ENCODE data around the gene BYSL. TPM values are rescaled to one million over a fixed set of nuclear protein-coding genes. Genes with fewer than 3 reads are reported as not detected.
A peak's percentile ranks its signal among the peaks of the same experiment; 100 is the strongest.

The BYSL gene
- total RNA-seq, 2 experiments from 2014 or later, result 56.4 to 59.5 TPM

GRCh38 chr6:41964201-41964887, 43.0 kb downstream of the BYSL start:
- H3K9me3 Mint-ChIP-seq, result no peaks in the 10 kb centered on the region
- ChIA-PET POLR2A (interaction anchor here (0.7 to 3.3 kb wide), 10 partner anchors 9 to 80 kb away, joined by 3 to 16 read pairs (median 6); no protein-coding TSS in a partner anchor), CTCF (interaction anchor here (0.8 to 5.0 kb wide), 7 partner anchors 9 to 85 kb away, joined by 3 to 53 read pairs (median 4); partner anchors contain the start of gene CCND3)
- DNase-seq (peak; percentile 56), ATAC-seq (peak; percentile 50)
- no peak overlapping the region for H3K4me3 Mint-ChIP-seq
- H3K27ac Mint-ChIP-seq, result peak overlapping the region; percentile 66
- peaks cover 21% of the 10 kb centered on the region for H3K36me3 Mint-ChIP-seq (ENCODE audit: low read depth)
- intact Hi-C loops (cut with micrococcal nuclease), result no loop called here
- TF ChIP-seq, protein P1, sequence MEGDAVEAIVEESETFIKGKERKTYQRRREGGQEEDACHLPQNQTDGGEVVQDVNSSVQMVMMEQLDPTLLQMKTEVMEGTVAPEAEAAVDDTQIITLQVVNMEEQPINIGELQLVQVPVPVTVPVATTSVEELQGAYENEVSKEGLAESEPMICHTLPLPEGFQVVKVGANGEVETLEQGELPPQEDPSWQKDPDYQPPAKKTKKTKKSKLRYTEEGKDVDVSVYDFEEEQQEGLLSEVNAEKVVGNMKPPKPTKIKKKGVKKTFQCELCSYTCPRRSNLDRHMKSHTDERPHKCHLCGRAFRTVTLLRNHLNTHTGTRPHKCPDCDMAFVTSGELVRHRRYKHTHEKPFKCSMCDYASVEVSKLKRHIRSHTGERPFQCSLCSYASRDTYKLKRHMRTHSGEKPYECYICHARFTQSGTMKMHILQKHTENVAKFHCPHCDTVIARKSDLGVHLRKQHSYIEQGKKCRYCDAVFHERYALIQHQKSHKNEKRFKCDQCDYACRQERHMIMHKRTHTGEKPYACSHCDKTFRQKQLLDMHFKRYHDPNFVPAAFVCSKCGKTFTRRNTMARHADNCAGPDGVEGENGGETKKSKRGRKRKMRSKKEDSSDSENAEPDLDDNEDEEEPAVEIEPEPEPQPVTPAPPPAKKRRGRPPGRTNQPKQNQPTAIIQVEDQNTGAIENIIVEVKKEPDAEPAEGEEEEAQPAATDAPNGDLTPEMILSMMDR (IDR thresholded peaks at IDR 0.05), result no peak
- peaks cover 85% of the 10 kb centered on the region for H3K4me1 Mint-ChIP-seq (ENCODE audit: low read depth)
- H3K27me3 Mint-ChIP-seq, result no peaks in the 10 kb centered on the region

GRCh38 chr6:41965429-41966213, 44.3 kb downstream of the BYSL start:
- DNase-seq, result no peak
- POLR2A ChIA-PET, result interaction anchor here (0.8 to 3.3 kb wide), 7 partner anchors 9 to 82 kb away, joined by 3 to 16 read pairs (median 4); no protein-coding TSS in a partner anchor
- intact Hi-C loops (cut with micrococcal nuclease), result no loop called here
- peak overlapping the region; percentile 60 for H3K27ac Mint-ChIP-seq
- no peak overlapping the region for H3K4me3 Mint-ChIP-seq
- CTCF ChIA-PET, result interaction anchor here (1.0 to 5.0 kb wide), 4 partner anchors 11 to 77 kb away, joined by 3 to 53 read pairs (median 3); no protein-coding TSS in a partner anchor
- peaks cover 85% of the 10 kb centered on the region for H3K4me1 Mint-ChIP-seq (ENCODE audit: low read depth)
- no peak for ATAC-seq
- TF ChIP-seq, protein P1 (IDR thresholded peaks at IDR 0.05), result no peak
- no peaks in the 10 kb centered on the region for H3K27me3 Mint-ChIP-seq
- H3K9me3 Mint-ChIP-seq, result no peaks in the 10 kb centered on the region
- peaks cover 16% of the 10 kb centered on the region for H3K36me3 Mint-ChIP-seq (ENCODE audit: low read depth)

- no peak overlapping the region for H3K4me3 Mint-ChIP-seq
- no peak for ATAC-seq
- intact Hi-C loops (cut with micrococcal nuclease), result no loop called here
- TF ChIP-seq, protein P1 (IDR thresholded peaks at IDR 0.05), result no peak
- peak overlapping the region; percentile 60 for H3K27ac Mint-ChIP-seq
- H3K27me3 Mint-ChIP-seq, result no peaks in the 10 kb centered on the region
- DNase-seq, result no peak
- H3K36me3 Mint-ChIP-seq (ENCODE audit: low read depth), result peaks cover 18% of the 10 kb centered on the region
- peaks cover 87% of the 10 kb centered on the region for H3K4me1 Mint-ChIP-seq (ENCODE audit: low read depth)
- ChIA-PET POLR2A (interaction anchor here (0.8 to 2.4 kb wide), 7 partner anchors 8 to 81 kb away, joined by 3 to 6 read pairs (median 4); no protein-coding TSS in a partner anchor), CTCF (interaction anchor here (1.0 to 5.0 kb wide), 5 partner anchors 10 to 76 kb away, joined by 3 to 53 read pairs (median 3); no protein-coding TSS in a partner anchor)
- H3K9me3 Mint-ChIP-seq, result no peaks in the 10 kb centered on the region
Measured at GRCh38 chr6:41966214-41966920, 45.1 kb downstream of the BYSL start.

- Mint-ChIP-seq H3K4me1 (ENCODE audit: low read depth) (peaks cover 82% of the 10 kb centered on the region), H3K4me3 (no peak overlapping the region)
Measured at GRCh38 chr6:41966961-41967311, 45.6 kb downstream of the BYSL start.

More at GRCh38 chr6:41966961-41967311, 45.6 kb downstream of the BYSL start:
- POLR2A ChIA-PET, result interaction anchor here (1.4 to 2.8 kb wide), 5 partner anchors 8 to 73 kb away, joined by 4 to 10 read pairs (median 6); partner anchors contain the start of gene CCND3
- CTCF ChIA-PET, result interaction anchor here (1.3 to 1.8 kb wide), 3 partner anchors 55 to 77 kb away, joined by 3 to 8 read pairs (median 5); no protein-coding TSS in a partner anchor
- TF ChIP-seq, protein P1 (IDR thresholded peaks at IDR 0.05), result no peak
- no peak for DNase-seq
- intact Hi-C loops (cut with micrococcal nuclease), result no loop called here
- Mint-ChIP-seq H3K9me3 (no peaks in the 10 kb centered on the region), H3K36me3 (ENCODE audit: low read depth) (peaks cover 13% of the 10 kb centered on the region), H3K27ac (peak overlapping the region; percentile 92), H3K27me3 (no peaks in the 10 kb centered on the region)
- no peak for ATAC-seq

Data from activated CD8-positive, alpha-beta T cell treated with anti-CD3 and anti-CD28 coated beads for 36 hours (primary cell).